Prostate gland (tissue), 2 donors: ENCODE measurements around the gene MFAP1. TPM values are rescaled to one million over a fixed set of nuclear protein-coding genes. Genes with fewer than 3 reads are reported as not detected.

Experiments
- DNase-seq: peaks from one replicate; pipeline ENCODE4 v3.0.0-alpha.2; 2019; ENCODE audit warnings: low spot score
- H3K27ac ChIP-seq, 2 donors: fragments of 200-600 bp; sonication (generic); 2 replicates each; pipeline ENCODE4 v1.5.1; 2017 to 2019
- H3K27me3 ChIP-seq: fragments of 200-600 bp; sonication (generic); replicated peaks from 2 replicates; pipeline ENCODE4 v1.5.1; 2019; ENCODE audit not compliant: insufficient read depth
- H3K36me3 ChIP-seq, 2 donors: fragments of 200-600 bp; sonication (generic); 1 replicate in 1 of 2; 2 replicates in 1 of 2; pipeline versions ENCODE4 v1.5.1 to v1.8.1; 2017 to 2019
- H3K4me1 ChIP-seq: fragments of 200-600 bp; sonication (generic); replicated peaks from 2 replicates; pipeline ENCODE4 v1.5.1; 2019
- H3K4me3 ChIP-seq, 2 donors: fragments of 200-600 bp; sonication (generic); 2 replicates each; pipeline ENCODE4 v1.5.1; 2017 to 2019
- H3K9me3 ChIP-seq: fragments of 200-600 bp; sonication (generic); 2 replicates; pipeline ENCODE4 v1.5.1; 2017
- POLR2A ChIP-seq: fragments of 450-650 bp; IDR thresholded peaks from one replicate; pipeline ENCODE4 v1.6.1; 2016; ENCODE audit warnings: antibody characterized with exemption, mild to moderate bottlenecking
- POLR2AphosphoS5 ChIP-seq: sonication (generic); formaldehyde crosslinking; IDR thresholded peaks from one replicate; pipeline ENCODE4 v1.6.1; 2017; ENCODE audit warnings: antibody characterized with exemption
- WGBS: methylation state at CpG from one replicate; pipeline ENCODE4 v1.1.5; 2018; 5-methylcytosine and 5-hydroxymethylcytosine counted together
- intact Hi-C: fragments of 100-400 bp; cut with DNase I; formaldehyde crosslinking; loops from one replicate; pipeline ENCODE4 v1.14.2; 2022
- microRNA counts, 2 donors: library from miRNA; unstranded; fragments of <30 nt; microRNA quantifications; one replicate each; lab custom pipeline; 2016 to 2017
- microRNA-seq: library from miRNA; unstranded; fragments of <30 nt; microRNA quantifications from one replicate; pipeline ENCODE4, GENCODE V29; 2016
- small RNA-seq, 2 donors: library from RNA; depleted of rRNA; stranded (forward); fragments of <200 nt; gene quantifications; one replicate each; pipeline ENCODE3, GENCODE V24; 2016
- total RNA-seq, 2 donors: library from RNA; depleted of rRNA; stranded (reverse); fragments of >200 nt; gene quantifications; one replicate each; pipeline ENCODE4 v1.1.0, GENCODE V29; 2016
- TF ChIP-seq, protein P1 (sequence below), 4 experiments: fragments of 200-600 bp in 2 of 4; fragments of 450-650 bp in 2 of 4; sonication (generic) in 2 of 4; IDR thresholded peaks; 1 replicate in 3 of 4; 2 replicates in 1 of 4; pipeline ENCODE4 v1.5.1; 2016 to 2019; ENCODE audit warnings: antibody characterized with exemption in 4 of 4, mild to moderate bottlenecking in 2 of 4, moderate library complexity in 2 of 4

Gene MFAP1
- total RNA-seq, 2 donors from 2014 or later = 19.3 to 27.5 TPM

DNA sequence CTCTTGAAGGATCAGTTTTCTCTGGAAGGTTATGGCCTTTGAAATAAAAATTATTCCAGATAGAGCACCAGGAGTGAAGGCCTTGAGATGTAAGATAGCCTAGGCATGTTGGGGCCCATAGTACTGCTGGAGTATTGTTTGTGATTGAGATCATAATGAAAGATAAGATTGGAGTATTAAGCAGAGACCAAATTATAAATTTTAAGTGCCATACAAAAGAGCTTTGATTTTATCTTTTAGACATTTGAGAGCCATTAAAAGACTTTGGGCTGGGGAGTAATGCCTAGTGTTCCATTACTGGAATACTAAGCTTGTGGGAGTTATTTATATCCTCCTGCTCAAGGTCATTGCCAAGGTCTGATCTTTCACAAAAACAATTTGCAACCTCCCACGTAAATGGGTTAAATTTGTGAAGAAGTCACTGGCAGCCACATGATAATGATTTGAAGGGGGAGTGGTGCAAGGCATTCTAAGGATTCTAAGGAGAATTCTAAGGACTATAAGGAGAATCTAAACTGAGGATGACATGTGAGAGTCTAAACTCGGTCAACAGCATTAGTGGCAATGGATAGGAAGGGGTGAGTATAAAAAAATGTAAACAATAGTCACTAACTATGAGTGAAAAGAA, 60.6 kb downstream of the MFAP1 start:
- peaks cover 0 to 7% of the 10 kb centered on the region in 2 donors for H3K36me3 ChIP-seq
- WGBS = 36% methylated on average over 2 of the region's 2 CpGs
- no peak for TF ChIP-seq POLR2A
- no peak for TF ChIP-seq POLR2AphosphoS5
- TF ChIP-seq, protein P1, sequence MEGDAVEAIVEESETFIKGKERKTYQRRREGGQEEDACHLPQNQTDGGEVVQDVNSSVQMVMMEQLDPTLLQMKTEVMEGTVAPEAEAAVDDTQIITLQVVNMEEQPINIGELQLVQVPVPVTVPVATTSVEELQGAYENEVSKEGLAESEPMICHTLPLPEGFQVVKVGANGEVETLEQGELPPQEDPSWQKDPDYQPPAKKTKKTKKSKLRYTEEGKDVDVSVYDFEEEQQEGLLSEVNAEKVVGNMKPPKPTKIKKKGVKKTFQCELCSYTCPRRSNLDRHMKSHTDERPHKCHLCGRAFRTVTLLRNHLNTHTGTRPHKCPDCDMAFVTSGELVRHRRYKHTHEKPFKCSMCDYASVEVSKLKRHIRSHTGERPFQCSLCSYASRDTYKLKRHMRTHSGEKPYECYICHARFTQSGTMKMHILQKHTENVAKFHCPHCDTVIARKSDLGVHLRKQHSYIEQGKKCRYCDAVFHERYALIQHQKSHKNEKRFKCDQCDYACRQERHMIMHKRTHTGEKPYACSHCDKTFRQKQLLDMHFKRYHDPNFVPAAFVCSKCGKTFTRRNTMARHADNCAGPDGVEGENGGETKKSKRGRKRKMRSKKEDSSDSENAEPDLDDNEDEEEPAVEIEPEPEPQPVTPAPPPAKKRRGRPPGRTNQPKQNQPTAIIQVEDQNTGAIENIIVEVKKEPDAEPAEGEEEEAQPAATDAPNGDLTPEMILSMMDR (IDR thresholded peaks at IDR 0.05) = no peak
- no peaks in the 10 kb centered on the region for H3K4me1 ChIP-seq
- no peak overlapping the region for H3K27ac ChIP-seq
- DNase-seq = no peak
- no peaks in the 10 kb centered on the region for H3K9me3 ChIP-seq
- intact Hi-C loops = no loop called here
- H3K27me3 ChIP-seq = no peaks in the 10 kb centered on the region
- H3K4me3 ChIP-seq = no peak overlapping the region

DNA sequence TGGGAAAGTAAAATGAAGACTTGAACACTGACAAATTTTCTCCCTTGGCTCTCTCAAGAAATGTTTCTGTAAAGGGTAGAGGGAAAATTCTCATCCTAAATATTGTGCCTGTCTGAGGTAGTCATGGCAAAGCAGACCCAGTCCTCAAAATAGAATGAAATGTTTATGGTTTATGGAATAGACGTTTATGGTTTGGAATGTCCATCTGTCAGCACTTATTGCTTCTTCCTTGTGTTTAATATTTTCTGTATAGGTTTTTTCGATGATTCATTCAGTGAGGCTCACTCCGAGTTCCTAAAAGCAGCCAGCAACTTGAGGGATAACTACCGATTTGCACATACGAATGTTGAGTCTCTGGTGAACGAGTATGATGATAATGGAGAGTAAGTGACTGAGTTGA, 61.7 kb downstream of the MFAP1 start:
- Histone ChIP-seq H3K4me3 (no peak overlapping the region), H3K4me1 (no peaks in the 10 kb centered on the region), H3K9me3 (no peaks in the 10 kb centered on the region), H3K36me3 (peaks cover 0 to 7% of the 10 kb centered on the region in 2 donors), H3K27ac (no peak overlapping the region), H3K27me3 (no peaks in the 10 kb centered on the region)
- no peak for DNase-seq
- intact Hi-C loops = no loop called here
- WGBS = 79% methylated on average over 6 of the region's 6 CpGs
- TF ChIP-seq POLR2AphosphoS5 = no peak
- TF ChIP-seq POLR2A = no peak
- TF ChIP-seq, protein P1 (IDR thresholded peaks at IDR 0.05) = no peak

MicroRNA genes within 50 kb of the gene (microRNA counts, 767-probe panel; counts per million panel counts)
- 0 to 431 counts per million in 2 donors for microRNA hsa-miR-1282 (lab: Ali Mortazavi, UCI)

Small RNA genes within 50 kb of the gene (microRNA-seq; reads per million reads assigned to microRNA genes)
- gene MIR1282 = not detected

Small RNA genes within 50 kb of the gene (small RNA-seq; reads per million reads assigned to genes)
- gene MIR1282 (0 reads per million in 2 donors), gene RF00019 (0 reads per million in 2 donors)

Other genes with a start within 250 kb of the MFAP1 start
- gene PPIP5K1, start 234.5 kb downstream of the MFAP1 start, total RNA-seq = 10 to 100 TPM; 19.0 to 58.4 TPM
- gene CKMT1B, start 230.7 kb downstream of the MFAP1 start, total RNA-seq = 10 to 100 TPM in 1 of 2 donors, 1 to 10 TPM in 1; 3.5 to 18.9 TPM
- gene STRC, start 205.9 kb downstream of the MFAP1 start, total RNA-seq = 1 to 10 TPM; 1.3 to 3.5 TPM
- gene CATSPER2, start 175.8 kb downstream of the MFAP1 start, total RNA-seq = 10 to 100 TPM in 1 of 2 donors, 1 to 10 TPM in 1; 3.5 to 10.1 TPM
- gene CKMT1A, start 130.8 kb downstream of the MFAP1 start, total RNA-seq = 1 to 10 TPM; 4.6 to 4.8 TPM
- gene PDIA3, start 78.3 kb downstream of the MFAP1 start, total RNA-seq = 100 to 1,000 TPM; 172 to 432 TPM
- 1 to 10 TPM; 4.7 to 7.7 TPM for gene ELL3, start 47.7 kb downstream of the MFAP1 start, total RNA-seq
- gene SERF2, start 32.4 kb downstream of the MFAP1 start, total RNA-seq = 1,000 to 10,000 TPM in 1 of 2 donors, 100 to 1,000 TPM in 1; 966 to 1,595 TPM
- gene SERINC4, start 24.5 kb downstream of the MFAP1 start, total RNA-seq = 1 to 10 TPM in 1 of 2 donors, not detected in 1; 3.9 TPM
- 10 to 100 TPM; 10.9 to 19.9 TPM for gene HYPK, start 24.1 kb downstream of the MFAP1 start, total RNA-seq
- gene WDR76, start 2.3 kb upstream of the MFAP1 start, total RNA-seq = 1 to 10 TPM; 2.7 to 4.9 TPM